ENCODE results near the gene HOXB6. TPM values are rescaled to one million over a fixed set of nuclear protein-coding genes. Genes with fewer than 3 reads are reported as not detected.

Gene HOXB6
- total and polyA plus RNA-seq, 4 donors: 0.17 to 1.1 (median 0.46) TPM

GRCh38 chr17:48625495-48626244 lies 20.9 kb upstream of the HOXB6 start:
- Histone ChIP-seq H3K27me3 (ENCODE audit: control insufficient read depth in 4 of 4, insufficient read depth in 4 of 4, low read length in 3 of 4) (peaks cover 4 to 53% (median 38%) of the 10 kb centered on the region in 4 donors), H3K9me3 (ENCODE audit: control insufficient read depth in 4 of 4, low read length in 3 of 4) (no peaks in the 10 kb centered on the region), H3K9ac (ENCODE audit: low read depth in 1 of 2, low read length in 2 of 2) (no peak overlapping the region), H3K4me1 (ENCODE audit: control insufficient read depth in 4 of 4, insufficient read depth in 4 of 4, low read length in 3 of 4) (peaks cover 7 to 14% (median 13%) of the 10 kb centered on the region in 4 donors), H3K27ac (ENCODE audit: low read depth in 1 of 2, low read length in 2 of 2) (no peak overlapping the region), H3K4me3 (ENCODE audit: low read depth in 1 of 3, low read length in 3 of 3) (peak overlapping the region in 1 of 3 donors; percentile 39), H3K36me3 (ENCODE audit: control insufficient read depth in 4 of 4, insufficient read depth in 3 of 4, low read depth in 1 of 4, low read length in 3 of 4) (no peaks in the 10 kb centered on the region)
- DNase-seq (ENCODE audit: low spot score): no peak
- 2% methylated on average over 69 of the region's 69 CpGs for WGBS
- TF ChIP-seq FOXA1 (IDR thresholded peaks at IDR 0.05): no peak
- TF ChIP-seq EGR1 (IDR thresholded peaks at IDR 0.05; ENCODE audit: low read depth in 2 of 2): no peak
- TF ChIP-seq REST (IDR thresholded peaks at IDR 0.05): no peak
- no peak for TF ChIP-seq NR2F2 (IDR thresholded peaks at IDR 0.05)
- TF ChIP-seq SP1 (IDR thresholded peaks at IDR 0.05): no peak
- no peak for TF ChIP-seq HNF4A (conservative IDR thresholded peaks at IDR 0.05)
- no peak for TF ChIP-seq GABPA (IDR thresholded peaks at IDR 0.05 in 1 of 2, conservative IDR thresholded peaks at IDR 0.05 in 1 of 2)
- TF ChIP-seq, protein P1, sequence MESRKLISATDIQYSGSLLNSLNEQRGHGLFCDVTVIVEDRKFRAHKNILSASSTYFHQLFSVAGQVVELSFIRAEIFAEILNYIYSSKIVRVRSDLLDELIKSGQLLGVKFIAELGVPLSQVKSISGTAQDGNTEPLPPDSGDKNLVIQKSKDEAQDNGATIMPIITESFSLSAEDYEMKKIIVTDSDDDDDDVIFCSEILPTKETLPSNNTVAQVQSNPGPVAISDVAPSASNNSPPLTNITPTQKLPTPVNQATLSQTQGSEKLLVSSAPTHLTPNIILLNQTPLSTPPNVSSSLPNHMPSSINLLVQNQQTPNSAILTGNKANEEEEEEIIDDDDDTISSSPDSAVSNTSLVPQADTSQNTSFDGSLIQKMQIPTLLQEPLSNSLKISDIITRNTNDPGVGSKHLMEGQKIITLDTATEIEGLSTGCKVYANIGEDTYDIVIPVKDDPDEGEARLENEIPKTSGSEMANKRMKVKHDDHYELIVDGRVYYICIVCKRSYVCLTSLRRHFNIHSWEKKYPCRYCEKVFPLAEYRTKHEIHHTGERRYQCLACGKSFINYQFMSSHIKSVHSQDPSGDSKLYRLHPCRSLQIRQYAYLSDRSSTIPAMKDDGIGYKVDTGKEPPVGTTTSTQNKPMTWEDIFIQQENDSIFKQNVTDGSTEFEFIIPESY (IDR thresholded peaks at IDR 0.05): no peak
- TF ChIP-seq YY1 (IDR thresholded peaks at IDR 0.05): no peak
- TF ChIP-seq CTCF (IDR thresholded peaks at IDR 0.05; ENCODE audit: low read depth, low read length, missing input control): no peak
- TF ChIP-seq, protein P2, sequence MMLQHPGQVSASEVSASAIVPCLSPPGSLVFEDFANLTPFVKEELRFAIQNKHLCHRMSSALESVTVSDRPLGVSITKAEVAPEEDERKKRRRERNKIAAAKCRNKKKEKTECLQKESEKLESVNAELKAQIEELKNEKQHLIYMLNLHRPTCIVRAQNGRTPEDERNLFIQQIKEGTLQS (IDR thresholded peaks at IDR 0.05): no peak
- TF ChIP-seq MAX (IDR thresholded peaks at IDR 0.05): no peak
- no peak for TF ChIP-seq JUND (IDR thresholded peaks at IDR 0.05)
- no peak for TF ChIP-seq FOXA2 (IDR thresholded peaks at IDR 0.05)
- TF ChIP-seq TAF1 (conservative IDR thresholded peaks at IDR 0.05): no peak
- no peak for TF ChIP-seq RXRA (IDR thresholded peaks at IDR 0.05)
- no peak for TF ChIP-seq HNF4G (IDR thresholded peaks at IDR 0.05)
- no peak for TF ChIP-seq RAD21 (IDR thresholded peaks at IDR 0.05)
